GM21825 (cell line): ENCODE data around the gene AP1S3.

Source experiments
- ATAC-seq: cut with Tn5 transposase; IDR thresholded peaks from one replicate; pipeline ENCODE4 v1.9.1; 2021; ENCODE audit warnings: mild to moderate bottlenecking, moderate library complexity; ENCODE audit not compliant: unreplicated experiment

Gene AP1S3

DNA sequence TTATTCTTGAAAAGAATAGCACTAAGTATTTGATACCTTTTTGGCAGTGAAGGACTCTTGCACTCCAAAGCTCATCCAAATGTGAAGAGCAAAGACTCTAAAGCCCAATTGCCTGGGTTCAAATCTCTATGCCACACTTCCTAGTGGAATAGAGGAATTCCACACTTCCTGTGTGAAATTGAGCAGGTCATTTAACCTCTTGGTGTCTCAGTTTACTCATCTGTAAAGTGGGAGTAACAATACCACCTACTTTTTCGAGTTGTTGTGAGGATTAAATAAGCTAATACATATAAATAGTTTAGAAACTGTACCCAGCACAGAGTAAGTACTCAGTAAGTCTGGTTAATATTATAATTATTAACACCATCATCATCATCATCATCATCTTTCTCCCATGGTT is 72.6 kb downstream of the AP1S3 start:
- no peak for ATAC-seq

DNA sequence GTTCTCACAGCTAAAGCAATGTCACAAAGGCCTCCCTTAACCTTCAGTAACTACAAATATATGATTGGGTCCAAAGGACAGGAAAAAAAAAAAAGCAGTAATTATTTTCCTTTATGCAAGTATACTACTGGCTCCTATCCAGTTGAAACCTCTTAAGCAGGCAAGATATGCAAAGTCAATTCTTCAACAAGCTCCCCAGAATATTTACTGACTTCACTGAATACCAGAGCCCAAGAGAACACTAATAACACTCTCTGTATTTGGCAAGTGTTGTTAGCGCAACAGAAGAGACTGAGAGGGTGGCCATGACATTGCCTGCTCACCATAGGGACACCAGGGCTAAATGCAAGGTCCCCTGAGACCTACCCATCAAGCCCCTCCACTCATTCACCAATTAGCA is 74.5 kb downstream of the AP1S3 start:
- ATAC-seq: no peak

DNA sequence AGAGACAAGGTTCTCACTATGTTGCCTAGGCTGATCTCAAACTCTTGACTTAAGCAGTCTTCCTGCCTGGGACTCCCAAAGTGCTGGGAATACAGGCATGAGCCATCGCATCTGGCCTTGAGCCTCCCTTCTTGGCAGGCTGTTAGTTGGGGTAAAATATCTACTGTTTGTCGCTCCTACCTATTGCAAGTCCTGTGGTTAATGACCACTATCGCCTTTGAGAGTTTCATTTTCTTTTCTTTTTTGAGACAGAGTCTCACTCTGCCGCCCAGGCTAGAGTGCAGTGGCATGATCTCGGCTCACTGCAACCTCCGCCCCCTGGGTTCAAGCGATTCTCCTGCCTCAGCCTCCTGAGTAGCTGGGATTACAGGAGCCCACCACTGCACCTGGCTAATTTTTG is 75.6 kb downstream of the AP1S3 start:
- ATAC-seq: peak; percentile 63

DNA sequence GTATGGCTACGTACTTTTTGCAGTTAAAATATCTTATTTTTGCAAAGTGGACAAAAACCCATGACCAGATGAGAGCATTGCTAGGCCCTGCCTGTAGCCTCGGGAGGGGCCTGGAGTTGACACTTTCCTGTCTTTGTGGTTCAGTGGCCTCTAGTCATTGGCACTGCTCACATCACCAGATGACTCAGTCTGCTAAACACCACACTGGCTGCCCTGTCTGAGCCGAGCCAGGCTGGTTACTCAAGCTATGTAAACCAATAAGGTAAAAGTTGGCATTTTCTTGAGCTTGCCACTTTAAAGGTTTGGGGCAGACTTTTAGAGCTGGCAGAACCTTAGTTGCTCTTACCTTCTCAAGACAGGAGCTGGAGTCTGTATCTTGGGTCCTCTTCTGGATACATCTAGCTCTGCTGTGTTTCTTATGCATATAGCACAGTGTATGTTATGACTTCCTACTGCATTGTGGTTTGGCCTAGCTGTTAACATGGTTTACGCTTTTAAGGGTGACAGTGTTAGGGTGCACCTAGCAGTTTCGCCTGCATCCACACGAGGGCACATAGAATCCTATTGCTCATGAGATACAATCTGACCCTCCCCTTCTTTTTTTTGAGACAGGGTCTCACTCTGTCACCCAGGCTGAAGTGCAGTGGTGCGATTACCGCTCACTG is 76.4 kb downstream of the AP1S3 start:
- ATAC-seq: peak; percentile 85

DNA sequence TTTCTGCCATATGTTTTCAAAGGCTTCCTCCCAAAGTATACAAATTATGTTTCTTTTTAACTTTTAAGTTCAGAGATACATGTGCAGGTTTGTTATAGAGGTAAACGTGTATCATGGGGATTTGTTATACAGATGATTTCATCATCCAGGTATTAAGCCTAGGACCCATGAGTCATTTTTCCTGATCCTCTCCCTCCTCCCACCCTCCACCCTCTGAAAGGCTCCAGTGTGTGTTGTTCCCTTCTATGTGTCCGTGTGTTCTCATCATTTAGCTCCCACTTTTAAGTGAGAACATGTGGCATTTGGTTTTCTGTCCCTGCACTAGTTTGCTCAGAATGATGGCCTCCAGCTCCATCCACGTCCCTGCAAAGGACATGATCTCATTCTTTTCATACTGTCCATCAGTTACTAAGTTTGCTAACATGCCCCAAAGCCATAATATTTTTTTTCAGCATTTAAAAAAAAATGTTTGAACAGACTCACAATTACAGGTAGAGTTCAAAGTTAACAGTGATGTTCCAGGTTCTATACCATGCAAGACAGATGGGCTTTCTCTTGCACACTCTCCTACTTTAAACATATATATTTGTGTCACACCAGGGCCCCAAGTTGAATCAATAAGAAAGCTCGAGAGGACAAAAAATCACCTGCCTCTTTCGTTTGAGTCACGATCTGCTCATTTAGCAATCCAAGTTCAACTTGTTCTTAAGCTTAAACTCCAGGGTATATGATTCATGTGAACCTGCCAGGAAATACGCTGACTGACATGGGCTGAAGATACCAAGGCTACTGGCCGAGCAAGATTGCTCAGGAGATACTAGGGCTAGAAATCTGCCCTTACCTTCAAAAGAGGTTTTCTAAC is 77.6 kb downstream of the AP1S3 start:
- no peak for ATAC-seq

DNA sequence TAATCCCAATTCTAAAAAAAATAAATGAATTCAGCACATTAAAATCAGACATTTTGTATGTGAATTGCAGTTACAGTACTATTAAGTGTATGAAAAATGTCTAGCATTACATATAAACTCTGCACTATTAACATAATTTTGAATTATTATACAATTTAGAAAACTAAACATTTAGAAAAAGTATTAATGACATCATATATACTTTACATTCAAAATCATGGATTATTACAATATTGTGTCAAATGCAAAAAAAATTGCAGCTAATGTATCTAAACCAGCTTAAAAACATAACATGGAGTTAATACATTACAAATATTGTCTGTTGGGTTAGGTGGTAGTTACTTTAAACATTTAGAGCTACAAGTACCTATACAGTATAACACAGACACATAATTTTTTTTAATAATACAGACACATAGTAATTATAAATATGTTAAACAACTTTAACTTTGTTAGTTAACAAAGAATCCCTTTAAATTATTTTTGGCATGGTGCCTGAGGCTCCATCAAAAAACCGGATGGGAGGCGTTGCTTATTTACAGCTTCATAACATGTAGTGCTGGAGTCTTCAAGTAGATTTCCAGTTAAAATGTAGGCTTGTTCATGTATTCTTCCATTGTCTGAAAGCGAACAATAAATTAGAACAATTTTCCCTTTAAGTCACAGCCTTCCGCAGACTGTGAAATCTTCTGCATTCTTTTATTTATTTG is 79.1 kb downstream of the AP1S3 start:
- ATAC-seq: no peak

DNA sequence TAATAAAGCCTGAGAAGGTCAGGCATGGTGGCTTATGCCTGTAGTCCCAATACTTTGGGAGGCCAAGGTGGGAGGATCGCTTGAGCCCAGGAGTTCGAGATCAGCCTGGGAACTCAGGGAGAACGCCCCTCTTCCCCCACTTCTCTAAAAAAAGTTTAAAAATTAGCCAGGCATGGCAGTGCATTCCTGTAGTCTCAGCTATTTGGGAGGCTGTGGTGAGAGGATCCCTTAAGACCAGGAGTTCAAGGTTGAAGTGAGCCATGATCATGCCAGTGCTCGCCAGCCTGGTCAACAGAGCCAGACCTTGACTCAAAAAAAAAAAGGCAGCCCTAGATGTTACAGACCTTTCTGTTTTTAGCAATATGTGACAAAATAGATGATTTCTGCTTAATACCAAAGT is 83.4 kb downstream of the AP1S3 start:
- no peak for ATAC-seq

DNA sequence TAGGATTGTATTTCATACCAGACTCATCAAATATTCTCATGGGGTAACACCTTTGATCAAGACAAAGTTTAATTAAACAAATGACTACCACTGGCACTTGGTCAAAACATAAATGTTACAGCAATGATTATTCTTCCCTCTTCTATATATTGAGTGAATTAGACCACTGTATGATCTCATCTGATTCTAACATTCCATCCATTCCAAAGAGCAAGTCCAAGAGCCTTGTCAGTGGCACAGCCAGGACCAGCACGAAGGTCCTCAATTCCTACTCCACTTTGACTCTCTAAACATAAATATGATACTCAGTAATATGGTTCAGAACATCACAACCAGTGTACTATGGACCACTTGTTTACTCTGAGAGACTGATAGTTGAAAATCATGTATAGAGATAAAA is 86.4 kb downstream of the AP1S3 start:
- ATAC-seq: no peak

DNA sequence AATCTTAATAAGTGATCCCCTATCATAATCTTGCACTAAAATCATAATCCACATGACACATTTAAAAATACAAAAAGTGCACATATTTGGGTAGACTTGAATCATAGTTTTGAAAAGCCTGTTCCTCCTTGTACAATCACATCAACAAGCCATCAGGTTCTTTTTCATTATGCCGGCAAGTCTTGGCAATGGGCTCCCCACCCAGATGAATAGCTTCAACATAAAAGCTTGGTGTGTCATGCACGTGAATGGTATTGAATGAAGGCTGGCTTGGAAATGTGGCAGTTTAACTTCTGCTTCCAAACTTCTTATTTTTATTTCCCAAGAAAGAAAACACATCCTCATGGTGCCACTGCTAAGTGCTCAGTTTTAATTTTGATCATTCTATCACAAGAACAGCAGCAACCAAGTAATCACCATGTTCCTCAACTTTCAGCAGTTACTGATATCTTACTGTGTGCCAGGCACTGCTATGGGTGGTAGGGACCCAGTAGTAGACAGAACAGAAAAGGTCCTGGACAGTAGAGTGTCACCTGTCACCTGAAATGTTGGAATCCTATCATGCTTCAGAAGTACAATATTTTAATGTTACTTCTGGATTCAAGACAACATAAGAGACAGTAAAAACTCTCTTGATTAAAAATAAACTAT is 89.9 kb downstream of the AP1S3 start:
- ATAC-seq: no peak

DNA sequence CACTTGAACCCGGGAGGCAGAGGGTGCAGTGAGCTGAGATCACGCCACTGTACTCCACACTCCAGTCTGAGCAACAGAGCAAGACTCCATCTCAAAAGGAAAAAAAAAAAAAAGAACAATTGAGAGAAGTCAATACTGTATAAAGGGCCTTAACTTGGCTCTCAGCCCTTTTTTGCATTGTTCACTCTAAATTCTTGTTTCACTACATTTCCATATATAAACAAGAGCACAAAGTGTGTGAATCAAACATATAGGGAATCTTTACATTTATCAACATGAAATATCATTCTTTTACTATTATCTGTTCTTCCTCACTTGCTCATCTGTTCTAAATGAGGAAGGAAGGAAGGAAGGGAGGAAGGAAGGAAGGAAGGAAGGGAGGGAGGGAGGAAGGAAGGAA is 90.8 kb downstream of the AP1S3 start:
- no peak for ATAC-seq

DNA sequence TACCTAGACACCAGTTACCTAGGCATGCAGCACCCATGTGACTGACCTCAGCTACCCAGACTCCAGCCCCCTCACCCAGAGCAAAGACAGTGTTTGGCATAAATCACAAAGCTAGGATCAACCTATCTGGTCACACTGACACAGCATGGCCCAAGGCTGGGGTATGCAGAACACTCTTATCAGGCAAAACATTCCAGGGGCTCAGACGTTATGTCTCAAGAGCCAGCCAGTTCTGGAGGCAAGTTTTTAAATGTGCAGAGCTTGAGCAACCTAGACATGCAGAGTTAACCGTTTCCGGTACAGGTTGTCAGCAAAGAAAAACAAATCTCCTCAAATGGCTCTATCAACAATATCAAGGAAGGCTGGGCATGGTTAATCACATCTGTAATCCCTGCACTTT is 92.8 kb downstream of the AP1S3 start:
- no peak for ATAC-seq

DNA sequence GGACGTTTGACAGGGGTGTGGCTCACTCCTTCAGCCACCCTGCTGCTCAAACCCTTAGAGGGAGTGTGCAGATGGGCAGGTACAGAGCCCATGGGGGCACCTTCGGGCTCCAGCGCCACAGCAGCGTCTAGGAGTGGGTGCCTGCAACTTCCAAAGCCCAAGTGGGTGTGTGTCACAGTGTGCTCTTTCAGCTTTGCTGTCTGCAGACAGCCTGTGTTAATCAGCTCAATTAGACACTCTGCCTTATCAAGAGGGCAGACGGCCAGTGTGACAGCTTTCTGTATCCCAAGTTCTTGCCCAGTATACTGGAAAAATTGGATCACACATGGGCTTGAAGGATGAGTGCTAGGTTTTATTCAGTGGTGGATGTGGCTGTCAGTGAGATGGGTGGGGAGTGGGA is 96.7 kb downstream of the AP1S3 start:
- no peak for ATAC-seq

DNA sequence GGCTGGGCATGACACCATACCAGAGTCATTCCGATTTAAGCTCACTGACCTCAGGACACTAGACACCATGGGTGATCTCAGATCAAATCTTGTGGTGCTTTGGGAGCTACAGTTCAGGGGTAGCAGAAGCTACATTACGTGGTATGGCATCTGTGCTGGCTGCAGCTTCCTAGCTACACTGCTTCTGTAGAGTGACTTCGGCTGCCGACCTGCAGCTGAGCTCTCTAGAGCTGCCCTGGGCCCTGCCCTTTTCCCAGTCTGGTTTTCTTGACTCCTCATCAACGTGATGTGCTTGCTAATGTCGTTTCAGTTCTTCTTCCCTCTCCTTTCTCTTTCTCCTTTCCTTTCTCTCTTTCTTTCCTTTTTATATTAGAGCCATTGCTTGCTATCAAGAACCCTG is 100.2 kb downstream of the AP1S3 start:
- no peak for ATAC-seq

DNA sequence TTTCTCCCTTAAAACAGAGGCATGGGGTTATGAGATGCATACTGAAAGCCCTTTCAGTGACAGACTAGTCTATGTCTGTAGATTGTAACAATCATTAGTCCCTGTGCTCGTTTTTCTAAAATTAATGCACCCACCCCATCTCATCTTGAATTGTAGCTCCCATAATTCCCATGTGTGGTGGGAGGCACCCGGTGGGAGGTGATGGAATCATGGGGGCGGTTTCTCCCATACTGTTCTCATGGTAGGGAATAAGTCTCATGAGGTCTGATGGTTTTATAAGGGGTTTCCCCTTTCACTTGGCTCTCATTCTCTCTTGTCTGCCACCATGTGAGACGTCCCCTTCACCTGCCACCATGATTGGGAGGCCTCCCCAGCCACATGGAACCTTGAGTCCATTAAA is 100.9 kb downstream of the AP1S3 start:
- no peak for ATAC-seq

DNA sequence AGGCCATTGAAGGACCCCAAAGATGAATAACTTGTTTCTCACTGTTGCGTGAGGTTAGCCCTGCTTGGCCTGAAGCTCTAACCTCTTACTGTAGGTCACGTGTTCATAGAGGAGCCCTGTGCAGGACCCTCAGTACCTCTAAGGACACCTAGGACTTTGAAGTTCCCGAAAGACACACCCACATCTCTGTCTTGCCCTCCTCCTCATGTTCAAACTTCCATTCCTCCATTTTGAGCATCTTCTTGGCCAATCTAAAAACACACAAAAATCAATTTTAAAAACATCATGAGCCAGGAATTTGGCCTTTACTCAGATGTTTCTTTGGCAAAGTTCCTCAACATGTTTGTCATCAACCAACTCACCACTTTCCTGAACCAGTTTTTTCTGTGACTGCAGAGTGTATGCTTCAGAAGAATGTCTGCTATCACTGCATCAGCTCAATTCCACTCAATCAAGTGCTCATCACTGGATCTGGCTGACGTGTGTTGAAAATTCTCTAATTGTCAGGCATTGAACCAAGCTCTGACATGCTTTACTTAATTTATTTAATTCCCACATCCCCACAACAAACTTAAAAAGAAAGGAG is 101.6 kb downstream of the AP1S3 start:
- ATAC-seq: no peak

DNA sequence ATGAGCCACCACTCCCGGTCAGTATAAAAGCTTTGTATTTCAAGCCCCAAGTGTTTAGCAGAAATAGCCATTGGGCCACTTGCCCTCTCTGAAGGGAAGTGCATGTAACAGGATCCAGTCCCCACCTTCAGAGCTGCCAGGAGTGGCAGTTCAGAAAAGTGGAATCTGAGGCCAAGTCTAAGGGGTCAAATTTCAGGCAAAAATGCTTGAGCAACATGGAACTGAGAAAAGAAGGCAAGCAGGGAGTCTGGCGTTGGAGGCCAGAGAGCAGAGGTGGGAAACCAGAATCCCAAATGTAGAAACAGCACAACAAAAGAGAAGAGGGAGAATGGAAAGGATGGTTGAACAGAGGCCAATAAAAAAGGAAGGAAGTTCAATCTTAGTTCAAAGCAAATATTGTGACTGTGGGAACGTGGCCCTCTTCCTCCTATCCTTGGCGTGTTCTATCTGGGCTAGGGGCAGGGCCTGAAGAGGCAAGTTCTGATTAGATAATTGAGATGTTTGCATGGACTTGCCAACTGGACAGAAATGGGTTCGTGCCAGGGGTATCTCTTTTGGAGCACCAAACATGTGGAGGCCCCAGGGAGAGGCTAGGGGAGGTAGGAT is 102.2 kb downstream of the AP1S3 start:
- no peak for ATAC-seq

DNA sequence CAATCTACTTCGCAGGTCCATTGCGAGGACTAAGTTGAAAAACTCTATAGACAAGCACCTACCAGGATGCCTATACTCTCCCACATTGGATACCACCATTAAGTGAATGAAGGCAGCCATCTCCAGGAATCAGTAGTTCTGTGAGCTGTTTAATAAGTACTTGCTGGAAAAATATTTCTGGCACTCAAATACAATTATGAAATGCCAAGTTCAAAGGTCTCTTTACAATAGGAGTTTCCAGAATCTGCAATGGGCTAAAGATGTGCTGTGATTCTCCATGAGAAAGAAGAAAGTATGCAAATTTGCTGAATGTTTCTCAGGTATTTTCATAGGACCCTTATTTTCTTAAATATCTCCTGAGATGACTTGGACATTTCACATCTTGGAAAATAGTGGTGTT is 103.0 kb downstream of the AP1S3 start:
- ATAC-seq: no peak

DNA sequence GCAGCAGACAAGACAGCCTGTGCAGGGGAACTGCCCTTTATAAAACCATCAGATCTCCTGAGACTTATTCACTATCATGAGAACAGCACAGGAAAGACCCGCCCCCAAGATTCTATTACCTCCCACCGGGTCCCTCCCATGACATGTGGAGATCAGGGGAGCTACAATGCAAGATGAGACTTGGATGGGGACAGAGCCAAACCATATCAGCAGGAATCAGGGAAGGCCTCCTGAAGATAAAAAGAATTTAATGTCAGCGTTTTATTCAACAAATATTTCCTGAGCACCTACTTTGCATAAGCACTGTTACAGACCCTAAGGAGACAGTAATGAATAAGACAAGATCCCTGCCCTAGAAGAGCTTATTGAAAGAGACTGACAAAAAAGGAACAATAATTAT is 105.0 kb downstream of the AP1S3 start:
- ATAC-seq: no peak

DNA sequence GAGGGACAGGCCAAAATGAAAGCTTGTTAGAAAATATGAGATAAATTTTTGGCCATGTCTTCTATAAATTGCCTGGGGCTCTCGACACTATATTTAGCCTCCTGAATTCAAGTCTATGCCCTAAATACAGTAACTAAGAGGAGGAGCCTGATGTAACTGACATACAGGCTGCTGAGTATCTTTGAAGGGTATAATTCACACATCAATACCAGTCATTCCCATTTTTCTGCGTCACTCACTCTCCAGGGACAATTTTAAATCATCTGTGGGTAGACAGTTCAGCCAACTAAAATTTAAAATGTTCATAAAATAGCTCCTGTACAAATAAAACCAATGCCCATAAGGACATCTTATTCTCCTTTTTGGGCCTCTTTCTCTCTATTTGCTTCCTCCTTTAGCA is 105.9 kb downstream of the AP1S3 start:
- ATAC-seq: no peak

DNA sequence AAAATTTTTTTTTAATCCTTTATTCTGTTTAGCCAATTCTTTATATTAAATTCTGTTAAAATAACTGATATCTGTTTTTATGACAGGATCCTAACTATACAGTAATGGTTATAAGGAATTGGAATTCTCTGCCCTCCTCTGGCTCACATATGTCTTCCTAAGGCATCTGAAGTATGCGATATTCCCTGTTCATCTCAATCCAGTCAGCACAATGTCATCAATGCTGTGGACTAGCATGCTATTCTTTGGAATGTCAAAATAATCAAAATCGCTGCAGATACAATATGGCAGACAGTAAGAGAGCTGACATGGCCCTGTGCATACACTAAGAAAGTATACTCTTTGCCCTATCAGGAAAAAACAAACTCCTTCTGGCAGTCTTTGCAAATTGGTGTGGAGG is 107.6 kb downstream of the AP1S3 start:
- no peak for ATAC-seq

DNA sequence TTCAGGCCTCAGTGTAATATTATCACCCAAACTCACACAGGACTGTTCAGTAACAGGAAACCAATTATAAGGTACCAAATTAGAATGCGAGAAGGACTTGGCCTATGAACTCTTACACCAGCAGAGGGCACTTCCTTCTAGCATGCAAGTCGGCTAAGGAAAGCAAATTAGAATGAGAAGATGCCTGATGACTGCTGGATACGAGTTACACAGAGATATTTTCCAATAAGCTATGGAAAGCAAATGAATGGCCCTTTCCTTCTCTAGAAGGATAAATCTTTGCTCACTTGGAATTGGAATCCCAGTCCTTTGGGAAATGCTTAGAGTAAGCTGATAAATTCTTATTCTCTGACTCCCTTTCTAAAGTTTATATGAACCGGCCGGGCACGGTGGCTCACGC is 109.8 kb downstream of the AP1S3 start:
- peak; percentile 93 for ATAC-seq
